Gastrocnemius medialis (tissue), 4 donors: ENCODE results near the gene PURA.

Source experiments
- CTCF ChIP-seq, 5 experiments: fragments of 450-650 bp in 3 of 5; fragments of 200-600 bp in 2 of 5; sonication (generic) in 2 of 5; IDR thresholded peaks in 4 of 5; conservative IDR thresholded peaks in 1 of 5; 1 replicate in 4 of 5; 2 replicates in 1 of 5; pipeline ENCODE4 v1.5.1; 2016 to 2019; ENCODE audit warnings: antibody characterized with exemption in 5 of 5, mild to moderate bottlenecking in 3 of 5, moderate library complexity in 3 of 5
- POLR2A ChIP-seq, 2 donors: fragments of 450-650 bp; IDR thresholded peaks; one replicate each; pipeline ENCODE4 v1.6.1; 2017; ENCODE audit warnings: antibody characterized with exemption in 2 of 2, mild to moderate bottlenecking in 2 of 2, moderate library complexity in 2 of 2

GRCh38 chr5:140106805-140107311 lies 7.1 kb upstream of the PURA start:
- TF ChIP-seq POLR2A (IDR thresholded peaks at IDR 0.05) (no peak), CTCF (IDR thresholded peaks at IDR 0.05 in 4 of 5, conservative IDR thresholded peaks at IDR 0.05 in 1 of 5) (no peak)
